Nephron (organoid): ENCODE data around the gene GTF3C1.

ENCODE experiments used
- H3K27ac Mint-ChIP-seq, 3 experiments: 2 replicates each; pipeline ENCODE4 v1.8.0; 2020; ENCODE audit warnings: mixed read lengths in 3 of 3, mild to moderate bottlenecking in 2 of 3, moderate library complexity in 1 of 3
- H3K27me3 Mint-ChIP-seq: 2 replicates; pipeline ENCODE4 v1.8.0; 2021; ENCODE audit warnings: low read depth, mild to moderate bottlenecking, moderate library complexity, mixed read lengths
- H3K36me3 Mint-ChIP-seq: 2 replicates; pipeline ENCODE4 v1.8.0; 2020; ENCODE audit warnings: low read depth, mixed read lengths
- H3K4me1 Mint-ChIP-seq: 2 replicates; pipeline ENCODE4 v1.8.0; 2020; ENCODE audit warnings: mixed read lengths
- H3K4me3 Mint-ChIP-seq, 3 experiments: 2 replicates each; pipeline ENCODE4 v1.8.0; 2020; ENCODE audit warnings: mild to moderate bottlenecking in 3 of 3, mixed read lengths in 3 of 3, moderate library complexity in 2 of 3
- H3K9me3 Mint-ChIP-seq: 2 replicates; pipeline ENCODE4 v1.8.0; 2020; ENCODE audit warnings: mixed read lengths
- CTCF ChIP-seq, 3 experiments: fragments of 200-600 bp; sonication (generic); IDR thresholded peaks; one replicate each; pipeline ENCODE4 v1.5.0; 2021; ENCODE audit warnings: antibody characterized with exemption in 3 of 3; ENCODE audit not compliant: unreplicated experiment in 3 of 3

GTF3C1 gene

GRCh38 chr16:27425961-27426360 is 123.8 kb downstream of the GTF3C1 start:
- Mint-ChIP-seq H3K9me3 (peaks cover 17% of the 10 kb centered on the region), H3K36me3 (no peaks in the 10 kb centered on the region), H3K27ac (no peak overlapping the region), H3K4me1 (no peaks in the 10 kb centered on the region), H3K27me3 (peaks cover 10% of the 10 kb centered on the region), H3K4me3 (no peak overlapping the region)
- no peak for TF ChIP-seq CTCF (IDR thresholded peaks at IDR 0.05; ENCODE audit: unreplicated experiment in 3 of 3)

GRCh38 chr16:27424772-27425498 is 124.8 kb downstream of the GTF3C1 start:
- Mint-ChIP-seq H3K4me3 (no peak overlapping the region), H3K9me3 (peaks cover 22% of the 10 kb centered on the region), H3K4me1 (no peaks in the 10 kb centered on the region), H3K36me3 (no peaks in the 10 kb centered on the region), H3K27me3 (peaks cover 6% of the 10 kb centered on the region), H3K27ac (no peak overlapping the region)
- TF ChIP-seq CTCF (IDR thresholded peaks at IDR 0.05; ENCODE audit: unreplicated experiment in 3 of 3): no peak

GRCh38 chr16:27421961-27422740 is 127.6 kb downstream of the GTF3C1 start:
- no peak for TF ChIP-seq CTCF (IDR thresholded peaks at IDR 0.05; ENCODE audit: unreplicated experiment in 3 of 3)
- no peaks in the 10 kb centered on the region for H3K4me1 Mint-ChIP-seq

GRCh38 chr16:27417047-27417671 is 132.6 kb downstream of the GTF3C1 start:
- H3K27me3 Mint-ChIP-seq: peaks cover 3% of the 10 kb centered on the region

More at GRCh38 chr16:27421961-27422740, 127.6 kb downstream of the GTF3C1 start:
- no peak overlapping the region for H3K4me3 Mint-ChIP-seq
- no peak overlapping the region for H3K27ac Mint-ChIP-seq
- H3K9me3 Mint-ChIP-seq: peaks cover 22% of the 10 kb centered on the region
- H3K27me3 Mint-ChIP-seq: peaks cover 6% of the 10 kb centered on the region
- no peaks in the 10 kb centered on the region for H3K36me3 Mint-ChIP-seq

GRCh38 chr16:27414788-27415431 is 134.8 kb downstream of the GTF3C1 start:
- no peak overlapping the region for H3K4me3 Mint-ChIP-seq
- peaks cover 4% of the 10 kb centered on the region for H3K27me3 Mint-ChIP-seq

More at GRCh38 chr16:27417047-27417671, 132.6 kb downstream of the GTF3C1 start:
- TF ChIP-seq CTCF (IDR thresholded peaks at IDR 0.05; ENCODE audit: unreplicated experiment in 3 of 3): no peak
- peaks cover 24% of the 10 kb centered on the region for H3K9me3 Mint-ChIP-seq
- no peaks in the 10 kb centered on the region for H3K36me3 Mint-ChIP-seq
- H3K4me1 Mint-ChIP-seq: no peaks in the 10 kb centered on the region
- H3K27ac Mint-ChIP-seq: no peak overlapping the region
- no peak overlapping the region for H3K4me3 Mint-ChIP-seq

More at GRCh38 chr16:27414788-27415431, 134.8 kb downstream of the GTF3C1 start:
- Mint-ChIP-seq H3K9me3 (peaks cover 18% of the 10 kb centered on the region), H3K36me3 (no peaks in the 10 kb centered on the region), H3K27ac (no peak overlapping the region), H3K4me1 (no peaks in the 10 kb centered on the region)
- no peak for TF ChIP-seq CTCF (IDR thresholded peaks at IDR 0.05; ENCODE audit: unreplicated experiment in 3 of 3)
